HG02943 (cell line): Measurements from ENCODE around the gene SLC13A2.

ENCODE experiments used
- ATAC-seq: cut with Tn5 transposase; IDR thresholded peaks from one replicate; pipeline ENCODE4 v1.9.1; 2021; ENCODE audit warnings: mild to moderate bottlenecking, low read depth, moderate library complexity; ENCODE audit not compliant: unreplicated experiment

SLC13A2 gene

DNA sequence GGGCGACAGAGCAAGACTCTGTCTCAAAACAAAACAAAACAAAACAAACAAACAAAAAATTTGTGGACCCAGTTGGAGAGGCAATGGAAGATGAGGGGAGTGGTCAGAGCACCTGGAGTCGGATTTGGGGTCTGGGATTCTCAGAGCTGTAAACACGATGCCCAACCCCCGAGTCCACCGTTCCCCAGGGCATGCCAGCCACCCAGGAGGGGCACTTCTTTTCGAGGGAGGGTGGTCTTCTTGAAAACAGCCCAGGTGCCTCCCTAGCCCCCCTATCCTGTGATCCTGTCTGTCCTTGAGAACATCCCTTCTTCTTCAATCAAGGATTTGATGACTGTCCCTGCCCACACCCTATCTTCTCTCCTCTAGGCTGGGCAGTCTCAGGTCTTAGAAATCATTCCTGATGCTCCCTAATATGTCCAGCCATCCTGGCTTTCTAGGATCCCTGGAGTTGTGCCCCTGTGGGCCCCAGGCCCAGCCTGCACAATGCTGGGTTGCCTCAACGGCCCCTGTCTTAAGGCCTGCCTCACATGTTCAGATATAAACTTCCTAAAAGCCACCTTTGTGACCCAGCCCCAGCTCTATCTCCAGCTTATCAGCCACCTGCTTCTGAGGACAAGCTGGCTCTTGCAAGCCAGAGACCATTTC lies 3.1 kb upstream of the SLC13A2 start:
- no peak for ATAC-seq

DNA sequence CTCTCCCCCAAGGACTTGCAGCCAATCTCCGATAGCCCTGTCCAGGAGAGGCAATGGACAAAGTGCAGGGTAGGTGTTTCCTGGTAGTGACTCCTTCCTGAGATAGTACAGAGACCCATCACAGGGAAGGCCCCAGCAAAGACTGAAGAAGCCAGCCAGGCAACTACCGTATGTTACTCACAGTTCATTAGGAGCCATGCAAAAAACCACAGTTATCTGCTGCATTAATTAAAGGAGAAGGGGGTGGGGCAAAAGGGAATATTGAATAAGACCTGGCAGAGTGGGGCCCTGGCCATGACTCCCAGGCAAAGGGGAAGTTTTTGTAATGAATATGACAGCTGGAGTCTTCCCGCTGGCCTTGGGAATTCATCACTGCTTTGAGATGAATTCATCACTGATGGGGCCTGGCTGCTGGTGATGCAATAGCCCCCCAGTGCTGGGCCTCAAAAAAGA lies 2.5 kb upstream of the SLC13A2 start:
- no peak for ATAC-seq

DNA sequence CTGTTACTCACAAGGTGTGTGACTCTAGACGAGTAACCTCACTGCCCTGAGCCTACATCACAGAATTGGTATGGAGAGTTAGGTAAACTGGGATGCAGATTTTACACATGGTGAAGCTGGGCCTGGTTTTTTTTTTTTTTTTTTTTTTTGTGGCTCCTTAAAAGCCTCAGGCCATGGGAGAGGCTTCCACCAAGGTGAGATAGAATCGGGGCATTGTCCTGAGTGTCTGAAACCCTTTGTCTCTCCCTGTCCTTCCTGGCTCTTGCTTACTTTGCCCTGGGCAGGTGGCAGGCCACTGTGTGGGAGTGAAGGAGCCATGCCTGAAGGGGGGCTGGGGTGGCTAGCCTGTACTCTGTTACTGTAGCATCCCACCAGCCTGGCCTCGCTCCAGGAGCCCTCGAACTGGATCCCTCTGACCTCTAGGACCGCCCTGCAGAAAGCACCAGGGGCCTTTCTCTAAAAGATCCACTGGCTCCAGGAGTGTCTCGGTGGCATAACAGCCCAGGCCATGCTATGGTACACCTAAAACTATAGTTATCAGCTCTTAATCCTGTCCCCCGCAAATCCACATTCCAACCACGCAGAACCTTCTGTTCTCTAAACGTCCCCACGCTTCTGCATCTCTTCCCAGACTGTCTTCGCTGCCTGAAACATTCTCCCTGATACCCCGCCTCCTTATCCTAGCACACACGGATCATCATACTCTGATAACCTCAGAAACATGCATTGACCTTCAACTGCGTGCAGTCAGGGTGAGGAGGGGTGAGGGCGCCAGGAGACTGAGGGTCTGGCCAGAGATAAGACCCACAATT lies 1.7 kb upstream of the SLC13A2 start:
- ATAC-seq = no peak

DNA sequence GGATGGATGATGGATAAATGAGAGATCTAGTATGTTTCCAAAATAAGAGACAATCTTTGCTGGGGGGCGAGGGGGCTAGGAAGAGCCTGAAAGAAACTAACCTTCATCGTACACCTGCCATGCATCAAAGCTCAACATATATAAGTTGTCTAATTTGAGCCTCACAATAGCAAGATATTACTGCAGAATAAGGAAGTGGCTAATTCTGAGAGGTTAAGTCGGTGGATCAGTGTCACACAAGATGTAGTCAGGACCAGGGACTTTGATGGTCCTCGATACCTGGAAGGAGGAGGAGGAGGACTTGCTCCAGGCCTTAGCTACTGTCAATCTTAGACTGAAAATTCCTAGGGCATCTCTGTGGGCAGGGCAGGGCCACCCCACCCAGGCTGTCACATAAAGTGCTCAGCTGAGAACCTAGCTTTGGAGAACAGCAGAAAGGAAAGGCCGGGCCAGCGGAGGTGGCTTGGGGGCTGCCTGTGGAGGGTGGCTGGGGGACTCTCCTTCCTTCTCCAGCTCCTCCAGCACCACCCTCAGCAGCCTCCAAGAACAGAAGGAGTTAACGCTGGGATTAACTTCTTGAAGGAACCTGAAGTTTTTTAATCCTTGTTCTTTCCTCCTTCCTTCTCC lies 460 bp upstream of the SLC13A2 start:
- no peak for ATAC-seq

DNA sequence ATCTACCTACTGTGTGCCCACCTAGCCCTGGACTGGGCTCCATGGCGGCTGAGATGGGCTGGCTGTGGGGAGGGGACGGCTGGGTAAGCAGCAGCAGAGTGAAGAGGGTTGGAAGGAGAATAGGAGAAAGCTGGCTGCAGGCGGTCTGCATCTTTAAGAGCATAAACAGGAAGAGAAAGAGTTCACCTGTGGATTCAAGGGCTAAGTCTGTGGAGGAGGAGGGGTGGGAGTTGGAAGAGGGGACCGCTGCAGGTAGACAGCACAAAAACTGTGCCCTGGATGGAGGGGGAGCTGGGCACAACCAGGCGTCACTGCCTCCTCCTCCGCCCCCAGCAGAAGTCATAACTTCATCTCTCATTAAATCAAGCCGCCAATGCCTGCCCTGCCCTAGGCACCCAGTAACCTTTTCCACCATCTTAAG lies 677 bp downstream of the SLC13A2 start:
- ATAC-seq = no peak

DNA sequence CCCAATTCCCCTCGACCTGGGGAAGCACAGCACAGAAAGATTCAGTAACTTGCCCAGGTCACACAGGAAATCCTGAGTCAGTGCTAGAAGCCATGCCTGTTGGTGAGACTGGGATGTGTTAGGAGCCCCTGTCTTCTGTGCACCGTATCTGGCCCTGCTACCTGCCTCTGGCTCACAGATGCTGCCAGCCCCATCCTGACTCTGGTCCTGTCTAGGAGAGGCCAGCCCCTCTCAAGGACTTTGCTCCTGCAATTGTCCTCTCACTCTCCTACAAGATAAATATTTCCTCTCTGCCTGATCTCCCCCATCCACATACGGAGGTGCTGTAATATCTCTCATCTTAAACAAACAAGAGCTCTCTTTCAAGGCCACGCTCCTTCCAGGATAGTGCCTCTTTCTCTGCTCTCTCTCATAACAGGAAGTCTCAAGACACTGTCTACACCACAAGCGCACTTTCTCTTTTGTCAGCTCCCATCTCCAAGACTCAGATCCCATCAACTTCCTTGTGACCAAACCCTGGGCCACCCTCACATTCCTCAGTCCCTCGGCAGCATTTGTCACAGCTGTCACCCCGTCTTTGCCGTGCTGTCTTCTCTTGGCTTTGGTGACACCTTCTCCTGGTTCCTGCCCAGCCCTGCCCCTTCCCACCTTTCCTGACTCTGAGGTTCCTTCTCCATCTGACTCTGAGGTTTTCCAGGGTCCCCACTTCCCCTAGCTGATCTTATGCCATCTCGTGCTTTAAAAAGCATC lies 1.9 kb downstream of the SLC13A2 start:
- no peak for ATAC-seq

DNA sequence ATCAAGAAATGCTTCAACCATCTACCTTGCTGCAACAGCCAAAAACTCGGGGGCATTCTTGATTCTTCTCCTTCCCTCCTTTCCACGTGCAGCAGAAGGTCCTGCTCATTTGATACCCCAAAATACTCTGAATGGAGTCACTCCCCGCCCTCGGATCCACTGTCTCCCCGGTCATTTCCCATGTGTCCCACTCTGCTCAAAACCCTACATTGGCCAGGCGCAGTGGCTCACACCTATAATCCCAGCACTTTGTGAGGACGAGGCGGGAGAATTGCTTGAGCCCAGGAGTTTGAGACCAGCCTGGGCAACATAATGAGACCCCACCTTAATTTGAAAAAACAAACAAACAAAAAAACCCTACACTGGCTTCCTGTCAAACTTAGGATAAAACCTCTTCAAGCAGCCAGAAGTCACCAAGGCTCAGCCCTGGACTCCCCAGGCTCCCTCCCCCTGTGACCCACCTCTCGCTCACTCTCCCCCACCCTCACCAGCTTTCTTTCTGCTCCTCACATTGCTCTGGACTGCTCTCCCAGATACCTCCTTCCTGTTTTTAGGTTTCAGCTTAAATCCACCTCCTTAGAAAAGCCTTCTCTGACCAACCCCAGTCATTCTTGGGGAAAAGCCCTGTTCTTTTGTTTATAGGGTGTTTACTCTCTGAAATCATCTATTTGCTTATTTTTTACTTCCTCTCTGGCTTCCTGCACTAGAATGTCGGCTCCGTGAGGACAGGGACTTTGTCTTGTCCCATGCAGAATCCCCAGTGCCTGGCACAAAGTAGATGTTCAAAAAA lies 2.8 kb downstream of the SLC13A2 start:
- ATAC-seq = no peak

DNA sequence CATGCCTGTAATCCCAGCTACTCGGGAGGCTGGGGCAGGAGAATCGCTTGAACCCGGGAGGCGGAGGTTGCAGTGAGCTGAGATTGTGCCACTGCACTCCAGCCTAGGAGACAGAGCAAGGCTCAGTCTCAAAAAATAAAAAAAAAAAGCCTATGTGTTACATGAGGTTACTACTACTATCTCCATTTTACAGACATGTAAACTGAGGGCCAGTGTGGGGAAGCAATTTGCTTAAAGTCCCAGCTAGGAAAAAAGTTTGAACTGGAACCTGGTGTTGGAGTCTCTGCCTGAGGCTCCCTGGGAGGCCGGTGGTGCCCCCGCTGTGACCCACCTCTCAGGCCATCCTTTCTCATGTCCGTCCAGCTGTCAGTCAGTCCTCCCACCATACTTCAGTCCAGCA lies 4.5 kb downstream of the SLC13A2 start:
- ATAC-seq = no peak

DNA sequence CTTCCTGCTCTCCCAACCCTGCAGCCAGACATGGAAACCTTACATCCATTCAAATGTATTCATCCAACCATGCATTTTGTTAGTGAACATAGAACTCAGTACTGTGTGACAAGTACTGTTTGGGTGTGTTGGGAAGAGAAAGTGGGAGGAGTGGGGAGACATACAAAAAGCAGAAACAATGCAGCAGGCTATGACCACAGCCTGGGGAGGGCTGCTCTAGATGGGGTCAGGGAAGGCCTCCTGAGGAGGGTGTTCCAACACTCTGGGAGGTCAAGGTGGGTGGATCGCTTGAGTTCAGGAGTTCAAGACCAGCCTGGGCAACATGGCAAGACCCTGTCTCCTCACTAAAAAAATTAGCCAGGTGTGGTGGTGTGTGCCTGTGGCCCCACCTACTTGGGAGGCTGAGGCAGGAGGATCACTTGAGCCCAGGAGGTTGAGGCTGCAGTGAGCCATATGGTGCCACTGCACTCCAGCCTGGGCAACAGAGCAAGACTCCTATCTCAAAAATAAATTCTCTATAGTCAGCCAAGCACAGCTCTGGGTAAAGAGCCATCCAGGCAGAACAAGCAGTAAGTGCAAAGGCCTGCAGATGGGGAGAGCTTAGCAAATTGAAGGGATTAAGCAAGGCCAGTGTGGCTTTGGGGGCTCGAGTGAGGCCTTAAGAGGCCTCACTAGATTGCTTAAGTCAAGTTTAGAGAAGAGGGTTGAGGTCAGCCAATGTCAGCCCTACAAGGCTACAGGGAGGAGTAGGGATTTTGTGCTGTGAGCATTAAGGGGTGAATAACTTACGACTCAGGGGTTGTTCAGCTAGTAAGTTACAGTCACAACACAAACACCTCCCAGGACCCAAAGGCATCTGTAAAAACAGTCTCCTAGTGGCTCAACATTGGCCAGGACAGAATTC lies 5.5 kb downstream of the SLC13A2 start:
- ATAC-seq = no peak

DNA sequence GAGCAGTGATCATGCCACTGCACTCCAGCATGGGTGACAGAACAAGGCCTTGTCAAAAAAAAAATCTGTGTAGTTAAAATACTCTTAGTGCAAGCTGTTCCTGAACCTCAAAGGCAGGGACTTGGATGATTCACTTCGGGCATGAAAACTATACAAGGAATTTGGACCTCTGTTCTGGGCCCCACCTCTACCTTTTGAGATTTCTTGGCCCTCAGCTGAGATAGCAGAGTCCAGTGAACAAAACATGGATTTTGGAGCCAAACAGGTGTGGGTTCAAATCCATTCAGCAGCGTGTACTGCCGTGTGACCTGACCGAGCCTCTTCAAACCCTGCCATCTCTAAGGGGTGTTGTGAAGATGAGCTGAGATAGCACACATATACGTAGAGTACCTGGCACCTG lies 6.8 kb downstream of the SLC13A2 start:
- ATAC-seq = no peak

DNA sequence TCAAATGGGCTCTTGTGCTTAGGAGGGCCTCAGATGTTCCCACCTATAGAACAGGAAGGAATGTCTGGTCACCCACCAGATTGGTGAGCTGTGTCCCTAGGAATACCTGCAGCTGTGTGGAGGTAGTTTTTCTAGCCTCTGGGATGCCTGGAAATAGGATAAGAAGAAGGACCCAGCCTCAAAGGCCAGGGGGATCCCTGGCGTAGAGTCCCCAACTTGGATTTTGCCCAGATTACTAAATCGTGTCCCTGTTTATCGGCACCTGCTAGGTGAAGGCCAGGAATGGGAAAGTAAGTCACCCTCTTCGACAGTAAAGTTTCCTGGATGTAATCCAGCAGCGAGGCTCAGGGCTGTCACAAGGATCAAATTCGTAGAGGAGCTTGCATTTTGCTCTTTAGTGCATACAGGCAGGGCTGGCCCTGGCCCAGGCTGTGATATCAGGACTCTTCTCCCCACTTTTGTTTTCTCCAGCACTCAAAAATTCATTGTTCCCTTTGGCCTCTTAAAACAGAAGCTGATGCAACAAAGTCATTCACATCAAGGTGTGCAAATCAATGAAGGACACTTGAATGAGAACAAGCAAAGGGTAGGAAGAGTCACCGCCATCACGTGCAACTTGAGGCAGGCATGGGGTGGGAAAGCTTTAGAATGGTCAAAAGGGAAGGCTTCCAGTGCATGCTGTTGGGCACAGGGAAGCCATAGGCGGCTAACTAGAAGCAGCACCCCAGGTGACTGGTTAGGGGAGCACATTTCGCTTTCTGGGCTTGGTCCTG lies 7.5 kb downstream of the SLC13A2 start:
- ATAC-seq = no peak

DNA sequence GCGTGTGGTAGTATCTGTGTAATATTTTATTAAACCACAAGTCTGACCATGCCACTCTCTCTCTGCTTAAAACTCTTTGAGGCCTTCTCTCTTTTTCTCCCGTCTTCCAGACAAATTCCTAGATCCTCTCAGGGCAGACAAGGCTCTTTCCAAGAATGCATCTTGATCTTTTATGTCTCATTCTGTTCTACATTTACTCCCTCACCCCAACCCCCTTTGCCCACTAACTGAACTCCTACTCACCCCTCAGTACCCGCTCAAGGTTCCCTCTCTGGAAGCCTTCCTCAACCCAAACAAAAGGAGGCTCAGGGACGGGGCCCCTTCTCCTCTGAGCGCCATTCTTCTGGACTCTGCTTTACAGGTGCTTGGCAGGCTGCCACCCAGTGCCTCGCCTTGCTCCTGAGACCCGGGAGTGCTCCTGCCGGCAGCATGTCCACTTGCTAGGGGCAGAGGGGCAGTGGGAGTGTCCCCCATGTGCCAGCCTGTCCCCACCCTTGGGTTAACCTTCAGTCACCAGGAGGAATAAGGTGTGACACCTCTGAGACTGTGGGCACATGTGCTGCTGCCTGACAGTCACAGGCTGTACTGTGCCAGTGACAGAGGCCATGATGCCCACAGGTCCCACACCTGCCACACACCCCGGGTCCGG lies 9.2 kb downstream of the SLC13A2 start:
- no peak for ATAC-seq

DNA sequence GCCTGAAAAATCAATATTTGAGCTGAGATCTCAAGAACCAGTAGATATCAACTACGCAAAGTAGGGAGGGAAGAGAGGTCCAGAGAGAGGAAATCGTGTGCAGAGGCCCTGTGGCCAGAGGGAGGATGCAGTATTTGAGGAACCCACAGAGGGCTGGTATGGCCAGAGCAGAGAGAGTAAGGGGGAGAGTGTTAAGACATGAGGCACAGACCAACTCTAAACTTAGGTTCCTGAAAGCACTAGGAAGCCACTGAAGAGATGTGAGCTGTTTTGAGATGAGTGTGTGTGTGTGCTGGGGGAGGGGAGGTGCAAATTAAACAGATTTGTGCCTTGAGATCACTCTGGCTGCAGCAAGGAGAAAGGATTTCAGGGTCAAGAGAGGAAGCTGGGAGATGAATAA lies 10.9 kb downstream of the SLC13A2 start:
- no peak for ATAC-seq

DNA sequence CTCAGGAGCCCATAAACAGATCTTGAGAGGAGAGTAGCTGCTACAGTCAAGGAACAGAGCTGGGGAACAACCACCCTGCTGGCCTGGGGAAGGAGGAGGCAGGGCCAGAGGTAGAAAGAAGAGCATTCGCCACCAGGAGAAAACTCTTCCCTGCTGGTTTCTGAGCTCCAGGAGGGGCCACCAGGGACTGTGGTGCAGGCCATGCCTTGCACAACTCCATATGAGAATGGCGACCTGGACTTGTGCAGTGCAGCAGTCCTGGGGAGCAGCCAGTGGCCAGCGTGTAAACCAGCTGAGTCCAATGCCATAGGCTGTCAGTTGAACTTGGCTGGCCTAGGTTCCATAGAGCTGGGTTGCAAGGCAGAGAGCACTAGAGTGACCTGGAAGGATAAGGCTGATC lies 11.6 kb downstream of the SLC13A2 start:
- no peak for ATAC-seq

DNA sequence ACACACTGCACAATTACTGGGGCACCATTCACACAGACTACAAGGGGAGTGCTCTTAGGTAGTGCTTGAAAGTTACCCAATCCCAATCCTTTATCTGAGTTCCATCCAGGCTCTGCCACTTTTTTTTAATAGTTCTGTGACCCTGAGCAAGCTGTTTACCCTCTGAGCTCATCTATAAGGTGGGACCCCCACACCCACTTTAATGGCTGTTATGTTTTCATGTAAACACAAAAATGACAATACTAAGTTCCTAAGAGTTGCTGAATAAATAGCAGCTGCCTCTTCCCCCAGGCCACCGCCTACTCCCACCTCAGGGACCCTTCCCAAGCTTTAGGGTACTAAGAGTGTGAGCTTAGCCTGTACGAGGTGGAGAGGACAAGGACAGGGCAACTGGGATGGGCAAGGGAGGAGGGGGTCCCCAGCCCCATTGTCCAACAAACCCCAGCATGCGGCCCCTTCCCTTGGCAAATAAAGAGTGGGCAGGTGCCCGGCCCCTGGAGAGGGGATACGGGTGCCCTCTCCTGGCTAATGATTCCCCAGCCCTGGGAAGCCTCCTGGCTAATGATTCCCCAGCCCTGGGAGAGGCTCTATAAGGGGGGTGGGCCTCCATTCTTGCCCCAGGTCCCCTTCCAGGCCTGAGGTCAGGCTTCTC lies 14.6 kb downstream of the SLC13A2 start:
- ATAC-seq = no peak

DNA sequence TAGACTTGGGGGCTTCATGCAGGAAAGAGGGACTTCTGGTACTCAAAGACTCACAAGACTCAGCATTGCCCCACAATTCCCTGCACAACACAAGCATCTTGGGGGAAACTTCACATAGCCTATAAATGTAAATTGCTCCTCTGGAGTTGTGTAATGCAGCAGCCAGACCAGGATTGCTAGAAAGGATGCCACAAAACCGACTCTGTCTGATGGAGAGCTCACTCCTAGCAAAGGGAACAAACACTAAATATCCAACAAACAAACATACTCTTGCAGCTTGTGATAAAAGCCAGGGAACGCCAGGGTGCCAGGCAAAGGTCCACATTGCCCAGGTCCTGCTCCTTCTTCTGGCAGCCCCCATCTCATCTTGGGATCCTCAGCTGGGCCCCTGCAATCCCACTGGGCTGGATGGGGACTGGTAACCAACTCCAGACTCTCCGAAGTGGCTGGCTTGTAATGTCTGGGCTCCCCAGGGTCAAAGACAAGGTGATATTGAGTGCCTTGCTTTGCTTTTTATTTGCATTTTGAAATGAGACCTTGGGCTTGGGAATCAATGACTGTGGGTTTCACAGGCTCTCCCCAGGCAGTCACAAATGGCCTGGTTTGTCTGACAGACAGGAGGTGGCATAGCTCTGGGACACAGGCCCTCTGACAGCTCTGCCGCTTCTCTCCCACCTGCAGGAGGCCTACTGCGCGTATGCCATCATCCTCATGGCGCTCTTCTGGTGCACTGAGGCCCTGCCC lies 15.3 kb downstream of the SLC13A2 start:
- ATAC-seq = no peak

DNA sequence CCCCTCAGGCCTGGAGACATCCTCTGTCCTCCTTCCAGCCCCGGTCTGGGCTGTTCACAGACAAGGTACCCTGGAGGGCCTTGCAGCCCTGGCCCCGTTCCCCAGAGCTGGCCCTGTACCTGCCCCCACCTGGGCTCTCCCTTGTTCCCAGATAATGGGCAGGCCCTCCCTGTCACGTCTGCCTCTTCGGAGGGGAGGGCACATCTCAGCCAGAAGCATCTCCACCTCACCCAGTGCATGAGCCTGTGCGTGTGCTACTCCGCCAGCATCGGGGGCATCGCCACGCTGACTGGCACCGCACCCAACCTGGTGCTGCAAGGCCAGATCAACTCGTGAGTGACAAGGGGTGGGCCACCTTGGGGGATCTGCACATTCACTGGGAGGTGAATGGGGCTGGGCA lies 17.8 kb downstream of the SLC13A2 start:
- no peak for ATAC-seq
